Panc1 (cell line): ENCODE measurements around the gene FETUB. TPM values are rescaled to one million over a fixed set of nuclear protein-coding genes. Genes with fewer than 3 reads are reported as not detected.

Experiments
- ATAC-seq: fragments of 200-7000 bp; cut with Tn5 transposase; 2 replicates; pipeline ENCODE4 v1.9.1; 2020; ENCODE audit warnings: mild to moderate bottlenecking, moderate library complexity
- BruUV-seq: library from RNA; stranded (reverse); fragments of 400-500 nt; replicated peaks from 2 replicates; lab custom pipeline; 2021; lab: Mats Ljungman, UMichigan
- CTCF ChIA-PET: fragments of 300-600 bp; sonication (Branson Sonifier 250); formaldehyde crosslinking; loops from one replicate; lab custom pipeline; 2022; ENCODE audit warnings: antibody characterized with exemption; lab: Charles Lee
- POLR2A ChIA-PET: fragments of 300-600 bp; sonication (Branson Sonifier 250); formaldehyde crosslinking; loops from one replicate; lab custom pipeline; 2022; ENCODE audit warnings: antibody characterized with exemption; lab: Charles Lee
- DNase-seq: peaks from one replicate; pipeline ENCODE4 v3.0.0-alpha.2; 2010; ENCODE audit warnings: low read depth, low spot score
- H3K27ac ChIP-seq: 2 replicates; pipeline ENCODE4 v1.5.1; 2011; ENCODE audit warnings: mild to moderate bottlenecking, low read length, inconsistent platforms
- H3K27me3 ChIP-seq: fragments of 200-500 bp; sonication (Bioruptor generic); 2 replicates; pipeline ENCODE4 v1.6.0; 2014; ENCODE audit warnings: low read length, inconsistent platforms; ENCODE audit not compliant: control insufficient read depth, insufficient read depth
- H3K36me3 ChIP-seq: fragments of 200-500 bp; sonication (Bioruptor generic); 2 replicates; pipeline ENCODE4 v1.5.1; 2014; ENCODE audit warnings: inconsistent platforms, mild to moderate bottlenecking, low read length, moderate library complexity; ENCODE audit not compliant: control insufficient read depth, insufficient read depth
- H3K4me1 ChIP-seq: 2 replicates; pipeline ENCODE4 v1.5.1; 2011; ENCODE audit warnings: inconsistent platforms, mild to moderate bottlenecking, low read length, moderate library complexity; ENCODE audit not compliant: control insufficient read depth, insufficient read depth
- H3K4me3 ChIP-seq, 2 experiments: 2 replicates each; pipeline ENCODE4 v1.5.1; 2011 to 2012; ENCODE audit warnings: low read depth in 2 of 2, low read length in 2 of 2, mild to moderate bottlenecking in 2 of 2, inconsistent platforms in 1 of 2, moderate library complexity in 1 of 2
- H3K9me3 ChIP-seq: fragments of 200-500 bp; sonication (Bioruptor generic); 2 replicates; pipeline ENCODE4 v1.5.1; 2014; ENCODE audit warnings: low read depth, mild to moderate bottlenecking, inconsistent platforms, low read length, moderate library complexity; ENCODE audit not compliant: control insufficient read depth, insufficient read depth
- CTCF ChIP-seq: fragments of 450-650 bp; IDR thresholded peaks from 2 replicates; pipeline ENCODE4 v1.5.1; 2017; ENCODE audit warnings: mild to moderate bottlenecking
- POLR2AphosphoS5 ChIP-seq: IDR thresholded peaks from 2 replicates; pipeline ENCODE4 v1.6.1; 2012; ENCODE audit warnings: mild to moderate bottlenecking, low read depth, low read length, moderate library complexity
- REST ChIP-seq, 2 experiments: IDR thresholded peaks; 2 replicates each; pipeline ENCODE4 v1.6.1; 2011 to 2012; ENCODE audit warnings: low read depth in 2 of 2, control low read depth in 1 of 2, low read length in 1 of 2, mild to moderate bottlenecking in 1 of 2, moderate library complexity in 1 of 2; ENCODE audit not compliant: insufficient read depth in 1 of 2
- SIN3A ChIP-seq: IDR thresholded peaks from 2 replicates; pipeline ENCODE4 v1.6.1; 2012; ENCODE audit warnings: low read depth, mild to moderate bottlenecking, low read length, moderate library complexity, borderline replicate concordance; ENCODE audit not compliant: insufficient read depth
- TCF7L2 ChIP-seq: IDR thresholded peaks from 2 replicates; pipeline ENCODE4 v1.6.1; 2011; ENCODE audit warnings: mild to moderate bottlenecking, low read depth, low read length, inconsistent platforms
- in situ Hi-C: cut with HindIII; loops from 2 replicates; pipeline ENCODE4 v1.10.0; 2016; ENCODE audit warnings: low sequenced_read_pairs, low pct_unique_long_range_greater_than_20kb
- intact Hi-C: fragments of 100-400 bp; cut with micrococcal nuclease; formaldehyde crosslinking; loops from one replicate; pipeline ENCODE4 v1.10.0; 2022; ENCODE audit not compliant: unreplicated experiment
- total RNA-seq: library from RNA; stranded (reverse); gene quantifications from one replicate; pipeline ENCODE4 v1.2.1, GENCODE V29; 2021; ENCODE audit not compliant: unreplicated experiment

FETUB gene
- total RNA-seq, 1 experiment from 2014 or later, result not detected

GRCh38 chr3:186670155-186670554, 30.0 kb downstream of the FETUB start:
- ChIA-PET CTCF (no interaction called here), POLR2A (no interaction called here)
- intact Hi-C loops (no loop called here), in situ Hi-C loops (no loop called here)
- H3K9me3 ChIP-seq, result no peaks in the 10 kb centered on the region
- no peaks in the 10 kb centered on the region for H3K4me1 ChIP-seq
- ATAC-seq (no peak), DNase-seq (no peak)
- H3K27me3 ChIP-seq, result peaks cover 16% of the 10 kb centered on the region
- no peak for TF ChIP-seq POLR2AphosphoS5
- no peak for TF ChIP-seq TCF7L2
- TF ChIP-seq REST (IDR thresholded peaks at IDR 0.05; ENCODE audit: insufficient read depth in 1 of 2, low read depth in 2 of 2, low read length in 1 of 2), result no peak
- TF ChIP-seq CTCF, result no peak
- TF ChIP-seq SIN3A, result no peak
- BruUV-seq, result no TSS peak
- no peaks in the 10 kb centered on the region for H3K36me3 ChIP-seq
- H3K27ac ChIP-seq, result no peak overlapping the region
- H3K4me3 ChIP-seq, result no peak overlapping the region

GRCh38 chr3:186671051-186671450, 30.9 kb downstream of the FETUB start:
- Histone ChIP-seq H3K27me3 (peaks cover 16% of the 10 kb centered on the region), H3K27ac (no peak overlapping the region), H3K9me3 (no peaks in the 10 kb centered on the region), H3K4me3 (no peak overlapping the region), H3K4me1 (no peaks in the 10 kb centered on the region), H3K36me3 (no peaks in the 10 kb centered on the region)
- ATAC-seq (no peak), DNase-seq (no peak)
- in situ Hi-C loops (no loop called here), intact Hi-C loops (no loop called here)
- ChIA-PET POLR2A (interaction anchor here (0.6 kb wide), 1 partner anchor 157 kb away, joined by 8 read pairs; no protein-coding TSS in a partner anchor), CTCF (interaction anchor here (0.6 kb wide), 1 partner anchor 56 kb away, joined by 9 read pairs; no protein-coding TSS in a partner anchor)
- no TSS peak for BruUV-seq
- no peak for TF ChIP-seq TCF7L2

- ChIA-PET CTCF (no interaction called here), POLR2A (no interaction called here)
- DNase-seq, result no peak
- peaks cover 13% of the 10 kb centered on the region for H3K27me3 ChIP-seq
- ATAC-seq, result no peak
- no peaks in the 10 kb centered on the region for H3K4me1 ChIP-seq
- intact Hi-C loops, result no loop called here
- BruUV-seq, result no TSS peak
- no peaks in the 10 kb centered on the region for H3K36me3 ChIP-seq
- no peak overlapping the region for H3K4me3 ChIP-seq
- H3K9me3 ChIP-seq, result no peaks in the 10 kb centered on the region
- H3K27ac ChIP-seq, result no peak overlapping the region
- TF ChIP-seq POLR2AphosphoS5 (no peak), SIN3A (no peak), REST (IDR thresholded peaks at IDR 0.05; ENCODE audit: insufficient read depth in 1 of 2, low read depth in 2 of 2, low read length in 1 of 2) (no peak), CTCF (no peak), TCF7L2 (no peak)
- in situ Hi-C loops, result no loop called here
Observed at GRCh38 chr3:186678604-186679003, 38.4 kb downstream of the FETUB start.
